C1 segment of cervical spinal cord (tissue), 14 donors: ENCODE data around the gene SIAH3.
A peak's percentile ranks its signal among the peaks of the same experiment; 100 is the strongest.
"Not testable (repeated sequence)": the region's sequence is repeated elsewhere in the genome, so short reads cannot be mapped to it uniquely, and the experiment has no call there.

ENCODE experiments used
- DNase-seq, 14 donors: peaks; one replicate each; lab custom pipeline; 2025; lab: John Stamatoyannopoulos, UW

SIAH3 gene

GRCh38 chr13:45783346-45784043 is 68.1 kb downstream of the SIAH3 start:
- DNase-seq, result no peak

GRCh38 chr13:45782327-45783045 is 69.1 kb downstream of the SIAH3 start:
- no peak for DNase-seq

- DNase-seq, result peak in 3 of 14 donors; percentile 1 to 30 (median 16)
These were observed 69.8 kb downstream of the SIAH3 start for GRCh38 chr13:45781553-45782326.

GRCh38 chr13:45779901-45780300 is 71.7 kb downstream of the SIAH3 start:
- no peak for DNase-seq

GRCh38 chr13:45778882-45779281 is 72.7 kb downstream of the SIAH3 start:
- DNase-seq, result no peak

GRCh38 chr13:45776748-45777147 is 74.8 kb downstream of the SIAH3 start:
- DNase-seq, result no peak

- no peak for DNase-seq
These were observed 76.1 kb downstream of the SIAH3 start for GRCh38 chr13:45775401-45775963.

GRCh38 chr13:45773944-45774343 is 77.6 kb downstream of the SIAH3 start:
- no peak for DNase-seq

- no peak for DNase-seq
These were observed 78.3 kb downstream of the SIAH3 start for GRCh38 chr13:45773236-45773635.

GRCh38 chr13:45770886-45771285 is 80.7 kb downstream of the SIAH3 start:
- no peak for DNase-seq

- DNase-seq, result no peak
These were observed 82.7 kb downstream of the SIAH3 start for GRCh38 chr13:45768656-45769479.

GRCh38 chr13:45765464-45765863 is 86.1 kb downstream of the SIAH3 start:
- no peak for DNase-seq

GRCh38 chr13:45763419-45763818 is 88.1 kb downstream of the SIAH3 start:
- no peak for DNase-seq

GRCh38 chr13:45757589-45757988 is 94.0 kb downstream of the SIAH3 start:
- DNase-seq, result not testable (repeated sequence)

- not testable (repeated sequence) for DNase-seq
These were observed 95.1 kb downstream of the SIAH3 start for GRCh38 chr13:45756498-45756897.

- no peak for DNase-seq
These were observed 99.0 kb downstream of the SIAH3 start for GRCh38 chr13:45752510-45752909.

- DNase-seq, result no peak
These were observed 99.7 kb downstream of the SIAH3 start for GRCh38 chr13:45751885-45752284.

- no peak for DNase-seq
These were observed 101.0 kb downstream of the SIAH3 start for GRCh38 chr13:45750566-45750965.

- no peak for DNase-seq
These were observed 102.4 kb downstream of the SIAH3 start for GRCh38 chr13:45748941-45749759.

GRCh38 chr13:45747071-45747470 is 104.5 kb downstream of the SIAH3 start:
- DNase-seq, result no peak
